GM10266 (cell line): ENCODE measurements around the gene CBLL2.

Experiments
- DNase-seq: peaks from one replicate; pipeline ENCODE4 v3.0.0; 2012; ENCODE audit errors: extremely low spot score
- TF ChIP-seq, protein P1 (sequence below): IDR thresholded peaks from 2 replicates; pipeline ENCODE4 v1.5.1; 2012; ENCODE audit warnings: mild to moderate bottlenecking, low read depth; ENCODE audit not compliant: control insufficient read depth, insufficient read depth; ENCODE audit errors: missing control alignments

Gene CBLL2

GRCh38 chrX:22313766-22314165 lies 41.1 kb downstream of the CBLL2 start:
- no peak for DNase-seq

GRCh38 chrX:22314211-22314610 lies 41.5 kb downstream of the CBLL2 start:
- no peak for DNase-seq

More at GRCh38 chrX:22313766-22314165, 41.1 kb downstream of the CBLL2 start:
- TF ChIP-seq, protein P1, sequence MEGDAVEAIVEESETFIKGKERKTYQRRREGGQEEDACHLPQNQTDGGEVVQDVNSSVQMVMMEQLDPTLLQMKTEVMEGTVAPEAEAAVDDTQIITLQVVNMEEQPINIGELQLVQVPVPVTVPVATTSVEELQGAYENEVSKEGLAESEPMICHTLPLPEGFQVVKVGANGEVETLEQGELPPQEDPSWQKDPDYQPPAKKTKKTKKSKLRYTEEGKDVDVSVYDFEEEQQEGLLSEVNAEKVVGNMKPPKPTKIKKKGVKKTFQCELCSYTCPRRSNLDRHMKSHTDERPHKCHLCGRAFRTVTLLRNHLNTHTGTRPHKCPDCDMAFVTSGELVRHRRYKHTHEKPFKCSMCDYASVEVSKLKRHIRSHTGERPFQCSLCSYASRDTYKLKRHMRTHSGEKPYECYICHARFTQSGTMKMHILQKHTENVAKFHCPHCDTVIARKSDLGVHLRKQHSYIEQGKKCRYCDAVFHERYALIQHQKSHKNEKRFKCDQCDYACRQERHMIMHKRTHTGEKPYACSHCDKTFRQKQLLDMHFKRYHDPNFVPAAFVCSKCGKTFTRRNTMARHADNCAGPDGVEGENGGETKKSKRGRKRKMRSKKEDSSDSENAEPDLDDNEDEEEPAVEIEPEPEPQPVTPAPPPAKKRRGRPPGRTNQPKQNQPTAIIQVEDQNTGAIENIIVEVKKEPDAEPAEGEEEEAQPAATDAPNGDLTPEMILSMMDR, result no peak

DNA sequence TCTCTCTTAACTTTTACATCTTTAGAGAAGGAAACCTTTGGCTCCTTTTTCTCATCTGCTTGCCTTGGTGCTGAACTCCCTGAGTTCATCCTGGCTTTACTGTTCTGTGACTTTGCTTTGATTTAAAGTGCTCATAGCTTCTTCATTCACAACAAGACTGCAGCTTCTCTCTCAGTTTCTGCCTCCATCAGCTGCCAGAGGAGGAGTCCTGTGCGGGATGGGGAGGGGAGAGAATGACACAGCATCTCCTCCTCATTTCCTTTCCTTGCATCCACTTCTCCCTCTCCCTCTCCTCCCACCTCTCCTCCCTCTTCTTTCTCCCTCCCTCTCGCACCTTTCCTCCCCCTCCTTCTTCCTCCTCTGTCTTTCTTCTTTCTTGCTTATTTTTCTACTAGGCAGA lies 42.0 kb downstream of the CBLL2 start:
- DNase-seq, result no peak
- TF ChIP-seq, protein P1, result no peak

More at GRCh38 chrX:22314211-22314610, 41.5 kb downstream of the CBLL2 start:
- TF ChIP-seq, protein P1, result no peak

GRCh38 chrX:22315151-22315550 lies 42.4 kb downstream of the CBLL2 start:
- TF ChIP-seq, protein P1, result no peak
- DNase-seq, result no peak

- DNase-seq, result no peak
- TF ChIP-seq, protein P1, result no peak
Measured at GRCh38 chrX:22320236-22320873, 47.6 kb downstream of the CBLL2 start.

DNA sequence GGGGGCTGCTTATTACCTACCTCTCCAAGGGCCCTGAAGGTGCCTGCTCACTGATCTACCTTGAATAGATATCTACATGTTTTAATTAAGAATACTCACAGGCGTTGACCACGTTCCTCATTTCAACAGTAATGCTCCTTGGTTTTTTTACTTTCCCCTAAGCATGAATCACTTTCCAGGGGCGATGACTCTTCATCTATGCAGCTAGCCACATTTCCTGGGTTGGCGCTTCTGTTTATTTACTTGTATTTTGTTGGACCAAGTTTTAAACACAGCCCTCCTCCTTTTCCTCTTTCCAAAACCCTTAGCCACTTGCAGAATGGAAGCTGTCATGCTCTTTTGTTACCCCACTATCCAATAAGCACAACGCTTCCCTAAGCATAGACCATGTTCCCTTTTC lies 50.8 kb downstream of the CBLL2 start:
- DNase-seq, result no peak
- TF ChIP-seq, protein P1, result no peak
